SHP77 treated with DMSO at 0.1 percent for 48 hours (cell line): Measurements from ENCODE around the gene SNX13.
"Not testable (repeated sequence)": the region's sequence is repeated elsewhere in the genome, so short reads cannot be mapped to it uniquely, and the experiment has no call there.

ENCODE experiments used
- DNase-seq: peaks from one replicate; lab custom pipeline; 2025; lab: John Stamatoyannopoulos, UW

Gene SNX13

DNA sequence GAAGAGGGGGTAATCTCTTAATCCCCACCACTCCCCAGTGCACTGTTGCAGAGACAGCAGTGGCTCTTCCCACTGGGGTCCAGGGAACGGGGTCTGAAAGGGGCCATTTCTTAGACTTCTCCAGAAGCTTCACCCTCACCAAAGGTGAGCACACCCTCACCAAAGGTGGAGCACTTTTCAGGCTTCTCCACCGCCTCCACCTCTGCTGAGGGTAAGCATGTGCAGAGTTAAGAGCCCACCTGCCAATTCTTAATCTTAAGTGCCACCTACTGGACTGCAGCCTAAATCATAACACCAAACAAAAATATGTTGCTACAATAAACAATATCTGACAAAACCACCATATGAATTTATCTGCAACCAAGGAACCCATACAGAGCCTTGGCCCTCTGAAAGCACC is 27.0 kb downstream of the SNX13 start:
- no peak for DNase-seq

DNA sequence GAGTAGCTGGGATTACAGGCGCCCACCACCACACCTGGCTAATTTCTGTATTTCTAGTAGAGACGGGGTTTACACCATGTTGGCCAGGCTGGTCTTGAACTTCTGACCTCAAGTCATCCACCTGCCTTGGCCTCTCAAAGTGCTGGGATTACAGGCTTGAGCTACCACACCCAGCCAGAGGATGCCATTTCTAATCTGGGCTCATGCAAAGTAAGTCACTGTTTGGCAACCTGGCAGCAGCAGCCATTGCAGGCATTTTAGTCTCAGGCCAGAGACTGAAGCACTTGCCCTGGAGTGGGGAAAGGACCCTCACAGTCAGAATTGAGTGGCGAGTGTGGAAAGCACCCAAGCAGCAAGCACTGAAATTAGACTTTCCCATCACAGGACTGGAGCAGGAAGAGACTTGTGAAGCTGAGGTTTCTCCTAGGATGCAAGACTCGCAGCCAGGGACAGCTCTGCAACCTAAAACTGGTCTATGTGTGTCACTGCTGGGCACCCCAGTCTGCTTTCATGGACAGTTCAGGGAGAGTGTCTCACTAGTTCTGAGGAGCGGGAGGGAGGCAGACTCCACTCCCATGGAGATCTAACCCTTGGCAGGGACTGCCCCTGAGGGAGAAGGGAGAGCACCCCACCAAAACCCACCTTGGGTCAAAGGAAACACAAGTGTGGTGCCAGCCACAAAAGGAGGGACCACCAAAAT is 27.6 kb downstream of the SNX13 start:
- no peak for DNase-seq

DNA sequence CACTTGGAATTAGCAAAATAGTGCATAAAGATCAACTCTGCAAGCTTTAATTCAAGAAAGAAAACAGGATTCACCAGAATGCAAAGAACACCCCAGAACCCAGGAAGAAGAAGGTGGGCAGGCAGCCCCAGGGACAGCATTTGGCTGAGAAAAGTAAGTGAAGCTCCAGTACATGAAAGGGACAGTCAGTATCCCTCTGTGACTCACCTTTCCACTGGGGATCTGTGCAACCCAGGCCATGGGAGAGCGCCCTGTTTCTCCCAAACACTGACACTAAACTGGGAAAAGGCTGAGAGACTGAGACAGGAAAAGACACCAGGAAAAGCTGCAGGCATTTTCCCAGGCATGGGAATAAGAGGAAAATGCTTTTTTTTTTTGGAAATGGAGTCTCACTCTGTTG is 28.2 kb downstream of the SNX13 start:
- no peak for DNase-seq

DNA sequence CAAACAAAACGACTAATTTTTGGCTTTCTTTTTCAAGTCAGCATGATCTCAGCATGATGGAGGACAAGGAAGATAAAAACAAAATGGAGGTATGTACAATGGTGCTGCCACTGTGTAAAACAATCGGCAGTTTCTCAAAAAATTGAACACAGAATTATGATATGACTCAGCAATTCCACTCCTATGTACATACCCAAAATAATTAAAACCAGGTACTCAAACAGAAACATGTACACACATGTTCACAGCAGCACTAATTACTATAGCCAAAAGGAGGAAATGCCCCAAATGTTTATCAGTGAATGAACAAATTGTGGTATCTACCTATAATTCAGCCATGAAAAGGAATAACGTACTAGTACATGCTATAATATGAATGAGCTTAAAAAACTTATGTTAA is 29.9 kb downstream of the SNX13 start:
- no peak for DNase-seq

DNA sequence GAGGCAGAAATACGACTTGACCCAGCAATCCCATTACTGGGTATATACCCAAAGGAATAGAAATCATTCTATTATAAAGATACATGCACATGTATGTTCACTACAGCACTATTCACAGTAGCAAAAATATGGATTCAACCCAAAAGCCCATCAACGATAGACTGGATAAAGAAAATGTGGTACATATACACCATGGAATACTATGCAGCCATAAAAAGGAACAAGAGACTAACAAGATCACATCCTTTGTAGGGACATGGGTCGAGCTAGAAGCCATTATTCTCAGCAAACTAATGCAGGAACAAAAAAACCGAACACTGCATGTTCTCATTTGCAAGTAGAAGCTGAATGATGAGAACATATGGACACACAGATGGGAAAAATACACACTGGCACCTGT is 31.0 kb downstream of the SNX13 start:
- not testable (repeated sequence) for DNase-seq

DNA sequence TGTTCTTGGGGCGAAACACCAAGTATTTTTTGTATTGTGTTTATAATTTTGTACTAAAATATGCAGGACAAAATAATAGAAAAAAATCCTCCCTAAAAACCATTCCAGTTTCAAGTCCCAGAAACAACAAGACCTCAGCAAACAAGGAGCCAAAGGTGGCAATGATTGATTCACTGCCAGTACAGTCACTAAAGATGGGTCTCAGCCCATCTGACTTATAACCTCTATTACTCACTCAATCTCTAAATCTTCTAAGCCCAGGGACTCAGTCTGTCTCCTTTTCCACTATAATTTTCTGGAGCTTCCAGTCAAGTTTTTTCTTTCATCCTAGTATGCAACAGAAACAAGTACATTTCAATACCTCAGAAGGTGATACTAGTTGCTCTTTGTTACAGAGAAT is 33.3 kb downstream of the SNX13 start:
- DNase-seq = no peak

DNA sequence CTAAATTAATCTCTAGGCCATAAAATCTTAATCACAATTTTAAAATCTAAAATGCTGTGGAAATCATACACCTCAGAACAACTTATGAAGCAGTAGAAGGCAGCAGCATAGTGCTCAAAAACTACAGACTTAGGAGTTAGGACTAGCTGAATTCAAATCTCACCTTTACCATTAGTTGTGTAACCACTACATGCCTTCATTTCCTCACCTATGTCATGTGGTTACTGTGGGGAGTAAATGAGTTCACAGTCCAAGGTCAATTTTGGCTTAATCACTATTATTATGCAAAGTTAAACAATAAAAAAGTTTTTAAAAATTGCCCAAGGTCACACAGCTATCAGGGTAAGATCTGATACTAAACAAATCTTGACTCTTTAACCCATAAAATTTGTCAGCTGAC is 37.0 kb downstream of the SNX13 start:
- DNase-seq = no peak

DNA sequence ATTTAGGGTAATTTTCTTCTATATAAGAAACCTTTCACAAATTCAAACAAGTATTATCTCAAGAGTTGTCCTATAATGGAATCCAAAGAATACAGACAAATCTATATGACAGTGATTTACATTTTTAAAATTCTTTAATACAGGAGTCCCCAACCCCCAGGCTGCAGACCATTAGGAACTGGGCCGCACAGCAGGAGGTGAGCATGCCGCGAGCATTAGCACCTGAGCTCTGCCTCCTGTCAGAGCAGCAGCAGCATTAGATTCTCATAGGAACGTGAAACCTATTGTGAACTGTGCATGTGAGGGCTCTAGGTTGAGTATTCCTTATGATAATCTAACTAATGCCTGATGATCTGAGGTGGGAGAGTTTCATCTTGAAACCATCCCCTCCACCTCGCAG is 37.7 kb downstream of the SNX13 start:
- DNase-seq = no peak

DNA sequence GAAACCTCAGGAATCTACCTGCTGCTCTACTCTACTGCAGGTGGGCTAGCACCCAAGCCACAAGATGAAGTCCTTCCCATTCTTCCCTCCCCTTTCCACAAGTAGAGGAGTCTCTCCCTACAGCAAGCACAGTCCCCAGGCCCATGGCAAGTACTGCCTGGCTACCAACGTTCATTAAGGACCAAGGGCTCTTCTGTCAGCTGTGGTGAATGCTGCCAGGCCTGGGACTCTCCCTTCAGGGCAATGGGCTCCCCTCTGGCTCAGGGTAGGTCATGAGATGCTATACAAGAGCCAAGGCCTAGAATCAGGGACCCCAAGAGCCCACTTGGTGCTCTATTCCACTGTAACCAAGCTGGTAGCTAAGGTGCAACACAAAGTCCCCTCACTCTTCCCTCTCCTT is 39.8 kb downstream of the SNX13 start:
- DNase-seq = no peak

DNA sequence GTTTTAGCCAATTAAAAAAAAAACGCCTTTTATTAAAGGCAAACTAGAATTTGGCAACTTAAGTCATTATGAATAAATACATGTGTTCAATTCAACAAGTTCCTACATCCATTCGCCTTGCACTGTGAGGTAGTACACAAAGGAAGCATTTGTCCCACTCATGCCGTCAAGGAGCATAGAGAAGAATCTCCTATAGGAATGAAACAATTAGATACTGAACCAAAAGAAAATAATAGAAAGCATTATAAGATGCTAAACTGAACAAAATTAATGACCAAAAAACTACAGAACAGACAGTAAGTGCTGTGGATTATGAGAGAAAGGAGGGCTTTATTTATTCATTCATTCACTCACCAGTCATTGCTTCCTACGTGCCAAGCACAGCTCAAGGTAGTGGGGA is 42.2 kb downstream of the SNX13 start:
- no peak for DNase-seq

DNA sequence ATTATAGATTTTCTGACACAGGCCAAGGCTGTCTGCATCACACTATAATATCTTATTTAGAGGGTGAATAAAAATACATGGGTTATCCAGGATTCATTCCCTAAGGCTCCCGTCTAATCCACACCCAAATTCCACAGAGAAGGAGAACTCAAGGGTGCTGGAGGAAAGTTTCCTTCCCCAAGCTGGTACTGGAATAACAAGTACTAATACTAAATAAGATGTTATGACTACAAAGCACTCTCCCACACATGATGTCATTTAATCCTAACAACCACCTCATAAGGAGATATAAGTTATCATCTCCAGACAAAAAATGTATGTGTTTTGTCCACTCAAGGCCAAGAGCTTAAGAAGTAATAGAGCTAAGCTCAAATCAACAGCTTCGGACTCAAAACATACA is 53.0 kb downstream of the SNX13 start:
- DNase-seq = no peak

DNA sequence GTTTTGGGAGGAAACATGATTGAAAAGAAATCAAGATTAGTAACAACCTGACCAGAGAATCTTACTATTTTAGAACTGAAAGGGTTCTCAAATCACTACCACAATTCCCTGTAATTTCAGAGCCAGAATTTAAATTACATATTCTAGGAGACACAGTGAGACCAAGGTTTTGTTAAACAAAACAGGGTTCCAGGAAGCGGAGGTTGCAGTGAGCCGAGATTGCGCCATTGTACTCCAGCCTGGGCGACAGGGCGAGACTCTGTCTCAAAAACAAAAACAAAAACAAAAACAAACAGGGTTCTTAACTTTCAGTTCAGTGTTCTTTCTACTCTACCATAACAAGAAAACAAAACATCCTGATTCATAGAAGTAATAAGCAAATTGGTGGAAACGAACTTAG is 57.6 kb downstream of the SNX13 start:
- no peak for DNase-seq

DNA sequence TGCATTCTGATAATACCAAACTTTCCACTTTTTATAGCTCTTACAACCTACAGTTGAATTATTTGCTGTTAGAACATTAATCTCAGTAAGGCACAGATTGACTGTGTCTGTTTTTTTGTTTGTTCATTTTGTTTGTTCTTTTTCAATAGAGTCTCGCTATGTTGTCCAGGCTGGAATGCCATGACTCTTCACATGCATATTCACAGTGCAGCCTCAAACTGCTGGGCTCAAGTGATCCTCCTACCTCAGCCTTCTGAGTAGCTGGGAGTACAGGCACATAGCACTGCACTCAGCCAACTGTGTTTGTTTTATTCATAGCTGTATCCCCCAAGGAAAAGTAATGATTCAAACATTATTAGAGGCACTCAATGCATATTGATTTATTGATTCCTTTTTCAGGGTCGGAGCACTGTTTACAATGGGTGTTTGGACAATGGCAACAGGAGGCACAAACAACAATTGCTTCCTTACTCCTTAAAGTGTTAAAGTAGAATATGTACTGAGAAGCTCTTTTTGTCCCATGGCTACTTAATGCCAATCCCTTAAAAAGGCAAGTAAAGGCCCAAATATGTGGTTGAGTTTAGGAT is 61.1 kb downstream of the SNX13 start:
- DNase-seq = no peak

DNA sequence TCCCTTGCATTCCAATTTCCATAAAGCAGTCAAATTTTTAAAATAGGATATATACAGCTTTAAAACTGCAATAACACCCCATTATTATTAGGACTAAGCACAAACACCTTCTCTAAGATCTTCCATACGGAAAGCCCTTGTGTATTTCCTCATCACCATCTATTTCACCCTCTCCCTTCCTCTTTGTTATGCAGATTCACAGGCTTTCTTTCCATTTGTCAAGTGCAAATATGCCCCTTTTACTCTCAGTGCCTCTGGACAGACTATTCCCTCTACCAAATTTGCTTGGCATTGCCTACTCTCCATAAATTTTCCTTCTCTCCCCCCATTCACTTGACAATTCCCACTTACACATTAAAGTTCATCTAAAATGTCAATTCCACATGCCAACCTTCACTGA is 61.7 kb downstream of the SNX13 start:
- no peak for DNase-seq

DNA sequence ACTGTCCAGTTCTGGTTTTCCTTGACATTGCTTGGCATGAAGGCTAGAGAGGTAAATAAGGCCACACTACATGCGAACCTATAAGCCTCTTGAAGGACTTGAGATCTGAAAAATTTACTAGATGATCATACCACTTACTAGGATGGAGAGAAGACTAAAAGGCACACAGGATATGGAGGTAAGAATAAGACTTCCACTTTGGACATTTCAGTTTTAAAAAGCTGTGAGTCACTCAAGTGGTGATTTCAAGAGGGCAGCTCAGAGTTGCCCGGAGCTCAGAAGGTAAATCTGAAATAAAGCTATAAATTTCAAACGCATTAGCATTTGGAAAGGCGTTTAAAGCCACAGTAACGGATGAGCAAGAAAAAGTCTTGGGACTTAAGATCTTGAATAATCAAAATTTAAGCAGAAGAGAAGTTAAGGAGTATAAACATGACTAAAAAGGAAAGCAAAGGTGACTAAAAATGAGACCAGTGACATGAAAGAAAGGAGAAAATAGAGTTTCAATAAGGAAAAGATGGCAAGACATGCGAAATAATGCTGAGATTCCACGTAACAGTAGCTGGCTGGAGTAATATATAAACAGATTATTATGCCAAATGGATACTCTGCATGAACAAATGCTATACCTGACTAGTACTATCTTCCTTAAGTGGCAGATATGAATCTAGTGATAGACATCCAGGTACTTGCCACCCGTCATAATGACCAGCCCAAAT is 68.3 kb downstream of the SNX13 start:
- no peak for DNase-seq

DNA sequence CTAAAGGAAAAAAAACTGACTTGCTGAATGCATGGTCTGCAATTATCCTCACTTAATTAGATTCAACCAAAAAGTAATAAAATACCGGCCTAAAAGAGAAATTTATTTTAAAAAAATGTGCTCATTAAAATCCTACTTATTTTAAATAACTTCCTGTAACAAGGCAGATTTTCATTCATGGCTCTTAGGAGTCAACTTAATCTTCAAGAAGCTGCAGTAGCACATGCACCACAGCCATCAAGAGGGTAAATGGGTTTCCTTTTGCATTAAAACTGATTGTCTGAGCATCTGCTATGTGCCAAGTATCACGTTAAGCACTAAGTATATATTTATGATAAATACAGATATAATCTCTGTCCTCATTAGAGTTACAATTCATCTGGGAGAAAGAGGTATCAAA is 69.9 kb downstream of the SNX13 start:
- DNase-seq = no peak

DNA sequence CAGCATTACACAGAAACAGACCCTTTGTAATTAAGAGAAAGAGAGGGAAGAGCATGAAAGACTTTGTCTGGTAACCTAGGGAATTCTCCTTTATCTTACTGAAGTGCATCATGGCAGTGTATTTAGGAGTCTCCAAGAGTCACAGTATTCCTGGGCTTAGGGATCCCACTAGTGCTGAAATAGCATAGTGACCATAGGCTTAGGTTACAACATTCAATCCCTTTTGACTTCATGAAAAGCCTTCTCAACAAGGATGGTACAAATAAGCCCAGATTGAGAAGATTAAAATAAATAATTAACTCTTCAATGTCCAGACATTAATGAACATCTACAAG is 76.5 kb downstream of the SNX13 start:
- DNase-seq = no peak

DNA sequence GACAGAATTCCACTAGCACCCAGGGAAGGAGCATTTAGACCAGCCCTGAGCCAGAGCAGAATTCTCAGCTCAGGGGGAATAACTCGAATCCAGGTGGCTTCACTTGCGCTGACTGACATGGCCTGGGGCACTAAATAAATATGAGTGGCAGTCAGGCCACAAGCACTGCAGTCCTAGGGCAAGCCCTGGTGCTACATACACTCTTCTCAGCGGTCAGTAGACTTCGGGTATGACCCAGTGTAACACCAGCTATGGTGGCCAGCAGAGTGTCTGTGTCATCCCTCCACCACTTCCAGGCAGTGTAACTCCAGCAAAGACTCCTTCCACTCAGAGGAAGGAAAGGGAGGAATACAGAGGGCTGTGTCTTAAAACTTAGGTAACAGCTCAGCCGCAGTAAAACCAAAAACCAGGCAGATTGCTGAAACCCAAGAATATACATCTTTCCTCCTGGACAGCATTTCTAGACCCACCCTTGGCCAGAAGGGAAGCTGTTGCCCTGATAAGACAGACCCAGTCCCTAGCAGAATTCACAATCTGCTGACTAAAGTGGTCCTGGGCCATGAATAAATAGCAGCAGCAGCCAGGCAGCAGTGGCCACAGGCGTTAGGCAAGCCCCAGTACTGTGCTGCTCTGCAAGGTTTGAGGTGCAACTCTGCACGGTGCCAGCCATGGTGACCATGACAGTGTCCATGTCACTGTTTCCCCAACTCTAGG is 77.0 kb downstream of the SNX13 start:
- no peak for DNase-seq

DNA sequence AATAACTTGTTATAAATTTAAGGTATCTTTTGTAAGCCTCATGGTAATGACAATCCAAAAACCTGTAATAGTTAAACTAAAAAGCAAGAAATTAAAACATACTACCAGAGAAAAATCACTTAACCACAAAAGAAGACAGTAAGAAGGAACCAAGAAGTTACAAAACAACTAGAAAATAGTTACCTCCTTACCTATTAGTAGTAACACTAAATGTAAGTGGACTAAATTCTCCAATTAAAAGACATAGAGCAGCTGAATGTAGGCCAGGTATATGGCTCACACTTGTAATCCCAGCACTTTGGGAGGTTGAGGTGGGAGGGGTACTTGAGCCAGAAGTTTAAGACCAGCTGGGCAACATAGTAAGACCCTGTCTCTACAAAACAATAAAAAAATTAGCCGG is 84.0 kb downstream of the SNX13 start:
- no peak for DNase-seq

DNA sequence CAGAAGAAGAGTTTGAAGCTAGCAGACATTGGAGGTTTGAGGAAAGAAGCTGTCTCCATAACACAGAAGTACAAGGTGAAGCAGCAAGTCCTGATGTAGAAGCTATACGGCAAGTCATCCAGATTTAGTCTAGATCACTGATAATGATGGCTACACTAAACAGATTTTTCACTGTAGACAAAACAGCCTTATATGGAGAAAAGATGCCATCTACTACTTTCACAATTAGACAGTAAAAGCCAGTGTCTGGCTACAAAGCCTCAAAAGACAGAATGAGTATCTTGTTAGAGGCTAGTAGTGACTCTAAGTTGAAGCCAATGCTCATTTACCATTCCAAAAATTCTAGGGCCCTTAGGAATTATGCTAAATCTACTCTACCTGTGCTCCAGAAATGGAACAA is 85.1 kb downstream of the SNX13 start:
- DNase-seq = no peak

DNA sequence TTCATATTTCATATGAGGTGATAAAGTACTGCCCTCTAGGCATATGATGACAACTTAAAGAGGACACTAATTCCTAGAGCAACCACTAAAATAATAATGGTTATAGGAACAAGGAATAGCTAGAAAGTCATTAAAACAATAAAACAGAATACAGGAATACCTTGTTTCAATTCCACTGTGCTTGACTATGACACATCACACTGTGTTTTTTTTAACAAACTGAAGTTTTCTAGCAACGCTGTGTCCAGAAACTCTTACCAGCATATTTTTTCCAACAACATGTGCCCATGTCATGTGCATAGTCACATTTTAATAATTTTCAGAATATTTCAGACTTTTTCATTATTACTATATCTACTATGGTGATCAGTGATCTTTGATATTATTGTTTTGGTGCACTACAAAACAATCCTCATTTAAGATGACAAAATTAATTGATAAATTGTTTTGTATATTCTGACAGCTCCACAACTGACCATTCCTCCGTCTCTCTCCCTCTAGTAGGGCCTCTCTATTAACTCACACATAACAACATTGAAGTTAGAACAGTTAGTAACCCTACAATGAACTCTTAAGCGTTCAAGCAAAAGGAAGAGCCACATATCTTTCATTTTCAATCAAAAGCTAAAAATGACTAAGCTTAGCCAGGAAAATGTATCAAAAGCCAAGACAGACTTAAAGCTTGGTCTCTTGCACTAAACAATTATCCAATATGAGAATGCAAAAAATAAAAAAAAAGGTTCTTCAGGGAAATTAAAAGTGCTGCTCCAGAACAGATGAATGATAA is 85.8 kb downstream of the SNX13 start:
- no peak for DNase-seq

DNA sequence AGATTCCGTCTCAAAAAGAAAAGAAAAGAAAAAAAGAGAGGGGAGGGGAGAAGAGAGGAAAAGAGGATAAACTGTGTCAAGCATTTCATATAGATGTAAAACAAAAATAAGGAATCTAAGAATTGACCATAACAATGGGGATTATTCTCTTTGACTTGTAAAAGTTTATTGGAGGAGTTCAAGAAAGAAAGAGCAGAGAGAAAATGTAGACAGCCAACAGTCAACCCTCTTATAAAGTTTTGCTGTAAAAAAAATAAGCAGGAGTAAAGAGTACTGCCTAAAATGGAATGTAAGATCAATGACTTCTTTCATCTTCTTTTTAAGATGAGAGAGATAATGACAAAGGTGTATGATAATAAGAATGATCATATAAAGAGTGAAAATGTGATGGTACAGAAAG is 87.9 kb downstream of the SNX13 start:
- DNase-seq = no peak
